Measurements from ENCODE around the gene DGKG.

DGKG gene

DNA sequence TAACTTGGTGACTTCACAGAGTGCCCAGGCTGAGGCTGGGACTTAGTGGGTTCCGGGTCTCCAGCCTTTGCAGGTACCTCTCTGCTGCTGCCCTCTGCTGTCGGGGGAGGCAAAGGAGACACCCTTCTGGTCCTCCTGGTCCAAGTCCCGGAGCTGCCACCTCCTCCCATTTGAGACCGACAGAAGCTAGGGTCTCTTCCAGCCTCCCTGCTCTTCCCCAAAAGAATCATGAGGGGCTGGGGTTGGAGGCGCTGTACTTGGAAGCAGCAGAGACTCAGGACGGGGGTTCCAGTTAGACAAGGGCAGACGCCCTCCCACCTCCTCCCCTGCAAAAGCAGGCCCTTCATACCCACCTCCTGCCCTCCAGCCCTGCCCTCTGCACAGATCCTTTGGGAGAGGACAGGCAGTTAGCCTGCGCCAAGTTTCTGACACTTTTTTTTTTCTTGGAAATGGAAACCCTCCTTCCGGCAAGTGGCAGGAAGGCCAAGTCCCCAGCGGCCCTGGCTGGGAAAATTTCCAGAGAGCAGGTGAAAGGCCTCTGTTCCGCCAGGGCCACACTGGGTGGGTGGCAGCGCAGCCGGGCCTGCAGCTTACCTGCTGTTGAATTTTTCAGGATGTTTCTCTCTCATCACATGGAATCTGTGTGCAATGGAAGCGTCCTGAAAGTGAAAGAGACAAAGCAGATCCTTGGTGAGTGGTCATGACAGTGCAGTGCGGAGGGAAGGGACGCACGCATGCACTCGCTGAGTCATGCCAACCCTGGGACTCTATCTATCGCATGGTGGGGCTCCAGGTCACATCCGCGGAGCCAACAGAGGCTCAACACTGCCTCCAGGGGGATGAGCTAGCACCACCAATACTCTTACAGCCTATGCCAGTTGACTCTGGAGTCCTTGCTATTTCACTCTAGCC, 119.9 kb downstream of the DGKG start:
- DNase-seq (ENCODE audit: low read depth in 3 of 3): peak in 1 of 3 experiments; percentile 8

DNA sequence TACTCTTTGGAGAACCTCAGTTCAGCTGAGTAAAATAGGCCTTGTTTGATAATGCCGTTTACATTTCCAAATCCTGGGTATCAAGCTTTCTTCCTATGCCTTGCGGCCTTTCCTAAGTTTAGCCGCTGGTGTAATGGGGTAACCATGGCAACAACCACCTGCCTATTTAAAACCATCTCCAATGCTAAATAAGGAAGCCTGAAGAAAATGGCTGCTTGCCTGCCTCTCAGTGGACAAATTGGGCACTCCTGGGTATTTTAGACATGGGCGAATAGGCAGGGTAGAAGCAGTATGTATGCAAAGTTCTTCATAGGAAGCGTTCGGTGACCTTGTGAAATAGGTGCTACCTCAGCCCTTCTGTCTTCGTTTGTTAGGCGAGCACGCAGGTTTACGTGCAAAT, 122.7 kb downstream of the DGKG start:
- no peak for DNase-seq (ENCODE audit: low read depth in 3 of 3)

DNA sequence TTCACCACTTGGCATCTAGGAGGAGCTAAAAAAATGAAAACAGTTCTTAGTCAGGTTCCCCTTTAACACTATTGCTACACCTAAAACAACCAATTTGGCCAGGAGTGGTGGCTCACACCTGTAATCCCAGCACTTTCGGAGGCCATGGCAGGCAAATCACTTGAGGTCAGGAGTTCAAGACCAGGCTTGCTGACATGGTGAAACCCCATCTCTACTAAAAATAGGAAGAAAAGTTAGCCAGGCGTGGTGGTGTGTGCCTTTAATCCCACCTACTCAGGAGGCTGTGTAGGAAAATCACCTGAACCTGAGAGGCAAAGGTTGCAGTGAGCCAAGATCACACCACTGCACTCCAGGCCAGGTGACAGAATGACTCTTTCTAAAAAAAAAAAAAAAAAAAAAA, 124.1 kb downstream of the DGKG start:
- DNase-seq (ENCODE audit: low read depth in 3 of 3): no peak

DNA sequence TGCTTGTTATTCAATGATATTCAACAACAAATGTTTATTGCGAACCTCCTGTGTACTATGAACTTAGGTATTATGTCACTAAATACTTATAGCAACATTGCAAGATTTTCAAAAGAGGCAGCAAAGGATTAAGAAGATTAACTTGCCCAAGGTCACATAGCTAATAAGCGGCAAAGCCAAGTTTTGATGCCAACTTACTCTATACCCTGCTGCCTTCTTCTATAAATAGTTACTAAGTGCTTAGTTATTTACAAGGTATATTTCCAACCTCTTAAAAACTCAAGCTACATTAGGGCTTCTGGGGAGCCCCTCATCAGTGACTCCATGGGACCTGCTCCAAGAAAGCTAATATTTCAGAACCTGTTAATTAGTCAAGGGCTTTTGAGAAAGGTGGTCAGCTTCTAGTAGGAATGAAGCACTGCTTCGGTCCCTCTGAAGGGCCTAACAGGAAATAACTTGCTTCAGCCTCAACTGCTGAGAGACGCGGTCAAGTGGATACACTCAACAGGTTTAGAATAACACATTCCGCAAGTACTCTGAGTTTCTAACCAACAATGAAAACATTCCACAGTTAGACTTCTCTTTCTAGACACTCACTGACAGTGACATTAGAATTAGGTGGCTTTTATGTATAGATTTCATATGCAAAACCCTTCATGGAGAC, 125.5 kb downstream of the DGKG start:
- DNase-seq (ENCODE audit: low read depth in 3 of 3): no peak

DNA sequence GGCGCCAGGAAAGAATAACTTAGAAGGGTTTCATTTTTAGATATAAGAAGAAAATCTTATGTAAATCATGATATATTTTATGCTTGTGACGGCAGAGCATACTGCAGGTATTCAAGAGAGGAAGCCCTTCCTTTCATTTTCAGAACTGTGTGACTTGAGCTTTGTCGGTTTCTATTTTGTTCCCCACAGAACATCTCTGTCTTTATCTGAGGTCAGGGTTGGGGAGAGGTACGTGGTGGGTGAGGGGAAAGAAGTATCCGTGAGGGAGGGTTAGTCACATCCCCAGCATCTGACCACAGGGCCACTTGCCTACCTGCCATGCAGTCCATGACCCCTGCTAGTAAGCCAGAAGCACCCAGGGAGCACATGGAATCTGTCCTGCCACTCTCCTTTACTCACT, 126.5 kb downstream of the DGKG start:
- DNase-seq (ENCODE audit: low read depth in 3 of 3): no peak

DNA sequence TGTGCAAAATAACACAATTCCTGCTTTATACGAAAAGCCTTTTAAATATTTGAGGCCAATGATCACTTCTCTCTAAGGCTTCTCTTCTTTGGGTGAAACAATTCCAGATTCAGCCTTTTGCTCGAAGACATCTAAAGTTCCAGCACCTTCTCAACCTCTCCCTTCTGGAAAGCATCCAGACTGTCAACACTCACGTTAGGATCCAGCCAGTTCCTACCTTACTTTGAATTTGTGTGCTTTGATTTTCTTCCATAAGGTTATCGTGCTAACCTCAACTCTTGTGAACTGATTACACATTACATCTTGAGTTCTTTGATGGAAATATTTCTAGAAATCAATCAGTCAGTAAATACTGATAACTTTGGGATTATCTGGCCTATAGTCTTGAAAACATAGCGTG, 127.9 kb downstream of the DGKG start:
- no peak for DNase-seq (ENCODE audit: low read depth in 3 of 3)

DNA sequence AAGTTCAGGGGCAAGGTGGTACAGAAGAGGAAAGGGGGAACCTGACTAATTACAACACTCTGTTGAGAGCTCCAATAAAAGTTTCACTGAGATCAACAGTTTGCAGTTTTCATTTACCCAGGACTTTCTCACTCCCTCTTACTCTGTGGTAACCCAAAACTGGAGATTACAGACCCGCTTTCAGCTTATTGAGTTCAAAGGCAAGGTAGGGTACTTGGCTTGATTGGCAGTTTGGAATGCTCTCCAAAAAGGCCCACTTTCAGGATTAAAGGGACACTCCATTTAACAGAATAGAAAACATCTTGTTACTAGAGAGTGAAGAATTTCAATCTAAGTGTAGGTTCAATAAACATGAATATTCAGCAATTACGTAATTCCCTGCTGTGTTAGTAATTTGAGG, 135.6 kb downstream of the DGKG start:
- no peak for DNase-seq (ENCODE audit: low read depth in 3 of 3)

DNA sequence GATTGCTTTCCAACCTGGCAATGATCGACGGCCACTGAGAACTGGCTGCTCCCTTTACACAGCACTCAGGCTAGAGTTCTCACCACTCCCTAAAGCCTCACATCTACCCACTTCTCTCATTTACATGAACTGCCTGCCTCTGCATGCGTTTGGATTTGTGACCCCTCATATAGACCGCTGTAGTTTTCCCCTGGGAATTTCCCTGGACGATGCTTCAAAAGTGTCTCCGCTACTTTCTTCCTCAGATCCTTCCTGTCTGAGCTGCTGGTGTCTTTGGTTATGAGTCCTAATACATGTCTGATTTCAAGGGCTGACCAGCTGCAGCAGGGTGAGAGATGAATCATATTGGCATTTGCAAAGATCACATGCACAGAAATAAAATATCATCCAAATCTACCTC, 136.4 kb downstream of the DGKG start:
- DNase-seq (ENCODE audit: low read depth in 3 of 3): no peak

DNA sequence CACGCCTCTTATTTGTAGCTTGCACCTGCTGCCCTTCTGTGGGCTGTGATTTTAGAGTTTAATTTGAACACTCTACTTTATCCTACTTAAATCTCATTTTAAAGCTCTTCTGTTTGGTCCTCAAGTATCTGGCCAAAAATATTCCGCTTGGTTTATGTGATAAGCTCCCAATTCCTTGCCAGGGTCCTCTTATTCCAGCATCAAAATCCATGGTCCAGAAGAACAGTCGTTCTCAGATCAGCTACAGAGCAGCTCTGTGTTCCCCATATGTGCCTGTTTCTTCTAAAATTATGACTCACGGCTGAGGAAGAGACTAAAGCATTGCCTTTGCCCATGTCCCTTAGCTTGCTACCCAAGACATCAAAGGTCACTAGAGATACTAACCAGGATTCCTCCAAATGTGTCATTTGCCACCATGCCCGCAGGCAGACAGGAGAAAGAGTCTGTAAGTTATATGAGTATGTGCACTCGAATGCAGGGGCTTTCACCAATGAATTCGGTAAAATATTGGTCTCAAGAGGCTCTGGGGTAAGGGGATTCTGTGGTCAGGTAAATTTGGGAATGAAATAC, 137.9 kb downstream of the DGKG start:
- no peak for DNase-seq (ENCODE audit: low read depth in 3 of 3)

DNA sequence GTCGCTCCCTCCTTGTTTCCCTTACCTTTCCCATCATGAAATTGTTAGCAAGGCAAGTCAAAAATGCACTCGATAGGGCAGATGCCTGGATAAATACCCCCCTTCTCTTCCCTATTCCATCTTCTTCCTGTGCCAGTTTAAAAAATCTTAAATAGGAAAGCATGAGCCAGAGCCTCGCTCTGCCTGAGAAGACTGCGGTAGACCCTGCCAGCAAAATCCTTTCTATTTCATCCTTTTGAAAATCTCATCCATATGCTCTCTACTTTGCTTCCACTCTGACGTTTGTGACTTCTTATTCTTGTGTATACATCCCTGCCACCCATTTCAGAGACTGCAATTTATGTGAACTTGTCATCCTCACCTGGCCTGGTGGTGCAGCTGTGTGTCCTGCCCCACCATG, 138.6 kb downstream of the DGKG start:
- DNase-seq (ENCODE audit: low read depth in 3 of 3): no peak

DNA sequence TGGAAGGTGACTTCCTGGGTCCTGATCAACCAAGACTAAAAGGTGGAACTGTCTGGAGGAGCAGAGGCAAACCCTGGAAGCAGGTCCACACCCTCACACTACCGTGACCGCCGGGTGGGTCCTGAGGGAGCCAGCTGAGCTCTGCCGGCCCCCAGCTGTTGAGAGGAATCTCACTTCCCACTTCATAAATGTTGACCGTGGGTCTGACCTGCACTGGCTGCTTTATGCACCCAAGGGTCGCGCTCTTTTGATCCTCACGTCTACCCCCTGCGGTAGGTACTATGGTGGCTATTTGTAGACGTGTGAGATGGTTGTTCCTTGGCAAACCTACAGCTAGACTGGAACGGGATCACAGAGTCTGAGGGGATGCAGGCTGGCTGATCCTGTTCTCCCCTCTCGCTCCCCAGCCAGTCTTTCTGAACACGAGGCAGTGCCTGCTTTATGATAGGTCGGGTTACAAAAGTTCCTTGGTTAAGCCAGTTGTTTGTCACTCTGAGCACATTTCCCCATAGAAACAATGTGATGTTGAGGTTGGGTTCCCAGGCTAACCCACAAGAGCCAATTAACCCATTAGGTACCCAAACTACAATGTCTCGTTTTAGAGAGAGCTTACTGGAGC, 140.2 kb downstream of the DGKG start:
- DNase-seq (ENCODE audit: low read depth in 3 of 3): no peak

DNA sequence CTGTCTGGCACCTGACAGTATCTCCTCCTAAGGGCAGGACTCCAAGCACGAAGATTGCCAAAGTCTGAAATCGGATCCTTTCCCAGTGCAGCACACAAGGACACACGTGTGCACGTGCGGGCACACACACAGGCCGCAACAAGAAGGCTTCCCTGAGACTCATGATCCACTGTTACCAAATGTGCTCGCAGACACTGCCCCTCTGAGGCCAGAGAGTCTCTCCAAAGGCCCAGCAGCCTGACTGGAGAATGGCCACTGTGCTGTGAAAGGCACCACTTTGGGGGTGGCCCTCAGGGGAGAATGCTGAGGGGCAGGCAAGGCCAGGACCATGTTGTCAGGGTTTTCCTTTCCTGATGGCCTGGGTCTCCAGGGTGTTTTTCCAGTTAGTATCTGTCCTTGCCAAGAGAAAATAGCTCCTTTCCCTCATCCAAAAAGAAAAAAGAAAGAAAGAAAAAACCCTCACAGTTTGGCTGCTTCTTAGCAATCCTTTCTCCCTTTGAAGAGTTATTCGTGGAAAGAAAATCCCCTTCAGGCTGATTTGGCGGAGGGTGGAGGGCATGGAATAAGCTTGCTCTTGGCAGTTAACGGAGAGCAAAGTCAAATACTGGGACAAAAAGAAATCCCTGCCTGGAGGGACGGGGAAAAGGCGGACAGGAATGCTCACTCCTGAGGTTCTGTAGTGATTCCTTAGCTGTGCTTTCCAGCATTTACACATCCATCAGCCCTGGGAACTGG, 141.0 kb downstream of the DGKG start:
- DNase-seq (ENCODE audit: low read depth in 3 of 3): no peak

DNA sequence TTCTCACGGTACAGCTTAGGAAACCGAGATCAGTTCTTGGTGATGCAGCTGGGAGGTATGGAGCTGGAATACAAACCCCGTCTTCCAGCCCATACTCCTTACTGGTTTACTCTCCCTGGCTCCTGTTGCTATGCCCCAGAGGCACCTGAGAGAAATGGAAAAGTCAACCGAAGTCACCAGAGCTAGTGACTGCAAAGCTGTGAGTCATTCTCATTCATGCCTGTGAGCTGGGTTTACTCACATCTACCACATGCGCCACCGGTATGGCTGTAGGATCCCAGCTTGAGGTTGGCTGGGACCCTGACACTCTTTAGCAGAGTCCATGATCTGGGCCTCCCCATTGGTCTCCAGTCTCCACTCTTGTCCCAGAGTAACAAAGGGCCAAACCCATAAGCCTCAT, 141.7 kb downstream of the DGKG start:
- DNase-seq (ENCODE audit: low read depth in 3 of 3): no peak

DNA sequence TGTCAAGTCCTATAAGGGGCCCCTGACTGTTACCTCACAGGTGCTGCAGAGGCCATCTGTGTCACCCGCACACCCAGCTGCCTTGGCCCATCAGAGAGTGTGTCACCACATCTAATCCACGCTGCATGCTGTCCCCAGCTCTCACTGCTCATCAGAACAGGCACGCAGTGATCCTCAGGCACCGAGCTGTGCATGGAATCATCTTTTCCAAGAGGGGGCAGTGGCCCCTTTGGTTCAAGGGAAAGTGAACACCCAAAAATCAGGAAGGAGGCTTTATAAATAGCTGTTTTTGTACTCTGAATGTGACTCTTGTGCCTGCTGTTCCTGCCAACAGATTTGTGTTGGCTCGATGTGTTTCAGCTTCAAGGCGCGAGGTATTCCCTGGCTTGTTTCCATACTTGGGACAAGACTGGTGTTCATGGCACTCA, 142.8 kb downstream of the DGKG start:
- no peak for DNase-seq (ENCODE audit: low read depth in 3 of 3)

DNA sequence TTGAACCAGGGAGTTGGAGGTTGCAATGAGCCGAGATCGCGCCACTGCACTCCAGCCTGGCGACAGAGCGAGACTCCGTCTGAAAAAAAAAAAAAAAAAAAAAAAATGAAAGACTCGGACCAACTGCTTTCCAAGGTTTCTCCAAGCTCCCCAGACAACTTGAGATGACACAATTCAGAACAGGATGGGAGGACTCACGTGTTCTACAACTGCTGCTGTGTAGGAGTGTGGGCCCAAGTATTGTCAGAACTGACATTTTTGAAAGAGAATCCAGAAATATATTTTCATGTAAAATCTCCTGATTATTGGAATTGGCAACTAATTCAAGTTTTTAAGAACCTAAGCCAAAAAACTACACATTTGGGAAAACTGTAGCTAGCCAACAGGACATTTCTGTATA, 143.6 kb downstream of the DGKG start:
- no peak for DNase-seq (ENCODE audit: low read depth in 3 of 3)

DNA sequence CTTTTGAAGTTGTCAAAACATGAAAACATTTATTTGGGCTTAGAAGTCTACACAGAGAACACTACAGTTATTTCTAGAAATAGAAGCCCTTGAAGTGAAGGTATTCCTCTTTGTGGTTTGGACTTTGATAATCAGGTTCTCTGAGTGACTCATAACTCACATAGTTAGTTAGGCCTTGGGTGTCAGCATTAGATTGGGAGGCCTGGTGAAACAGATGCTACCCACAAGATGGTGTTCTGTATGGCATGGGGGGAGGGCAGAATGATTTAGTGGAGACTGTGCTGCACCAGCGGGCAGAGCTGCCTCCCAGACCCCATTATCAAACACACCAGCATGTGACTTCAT, 144.2 kb downstream of the DGKG start:
- no peak for DNase-seq (ENCODE audit: low read depth in 3 of 3)

DNA sequence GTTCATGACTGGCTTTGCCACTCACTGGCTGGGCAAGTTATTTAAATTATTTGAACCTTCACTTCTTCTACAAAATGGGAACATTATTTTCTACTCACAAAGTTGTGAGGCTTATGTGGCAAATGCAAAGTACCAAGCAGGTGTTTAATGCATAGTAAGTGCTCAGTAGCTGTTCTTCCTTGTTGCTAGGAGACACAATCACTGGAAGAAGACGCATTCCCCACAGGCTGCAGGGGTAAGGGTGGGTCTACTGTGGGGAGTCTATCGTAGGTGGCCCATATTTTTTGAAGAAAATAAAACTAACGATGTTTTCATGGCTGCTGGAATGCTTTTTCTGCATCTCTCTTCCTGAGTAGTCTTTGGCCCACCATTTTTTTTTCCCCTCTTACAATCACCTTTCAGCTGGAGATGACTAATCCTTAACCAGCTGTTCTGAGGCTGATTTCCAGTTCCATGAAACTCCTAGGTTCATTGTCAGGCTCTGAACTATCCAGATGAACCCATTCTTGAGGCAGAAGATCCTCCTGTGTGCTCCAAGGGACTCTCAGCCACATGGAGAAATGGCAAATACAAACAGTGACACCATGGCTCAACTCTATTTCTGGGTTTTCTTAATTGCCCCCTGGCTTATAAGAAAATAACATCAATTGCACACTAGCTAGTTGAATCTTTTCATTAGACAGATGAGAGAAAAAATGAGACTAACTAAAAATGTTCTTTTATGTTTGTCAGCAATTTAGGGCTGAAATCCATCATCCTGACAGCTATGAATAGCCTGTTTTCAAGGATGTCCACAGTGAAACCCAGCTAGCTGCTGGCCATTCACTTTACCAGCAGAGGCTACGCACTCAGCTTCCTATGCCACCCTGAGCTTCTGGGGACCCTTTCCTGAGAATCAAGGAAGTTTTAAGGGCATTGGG, 144.9 kb downstream of the DGKG start:
- no peak for DNase-seq (ENCODE audit: low read depth in 3 of 3)

DNA sequence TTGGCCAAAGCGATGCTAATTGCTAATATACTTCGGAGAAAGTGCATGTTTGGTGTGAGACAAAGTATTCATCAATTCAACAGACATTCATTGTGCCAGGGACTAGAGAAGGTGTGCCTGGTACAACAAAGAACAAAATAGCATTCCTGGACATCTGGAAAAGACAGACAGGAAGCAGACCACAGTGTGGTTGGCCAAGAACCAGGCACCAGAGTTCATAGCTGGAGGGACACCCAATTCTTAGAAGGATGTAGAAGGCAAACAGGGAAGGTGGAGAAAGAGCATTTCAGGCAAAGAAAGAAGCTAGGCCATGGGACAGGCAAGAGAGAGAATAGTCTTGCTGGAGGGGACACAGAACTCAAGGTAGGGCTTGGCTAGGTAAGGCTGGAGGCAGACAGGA, 147.4 kb downstream of the DGKG start:
- no peak for DNase-seq (ENCODE audit: low read depth in 3 of 3)

DNA sequence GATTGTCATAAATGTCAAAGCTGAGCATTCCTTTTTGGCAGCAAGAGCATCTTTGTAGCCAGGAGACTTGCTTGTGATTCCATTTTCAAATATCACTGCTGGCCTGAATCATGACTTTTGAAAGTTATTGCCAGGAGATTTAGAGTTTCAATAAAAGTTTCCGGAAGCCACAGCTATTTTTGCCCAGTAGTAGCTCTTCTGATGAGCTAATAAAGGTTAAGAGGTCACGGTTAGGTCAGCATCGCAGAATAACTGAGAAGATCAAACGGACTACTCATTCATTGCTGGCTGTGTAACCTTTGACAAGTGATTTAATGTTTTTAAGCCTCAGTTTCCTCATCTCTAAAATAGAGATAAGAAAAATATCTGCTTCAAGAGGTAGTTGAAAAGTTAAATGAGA, 148.1 kb downstream of the DGKG start:
- no peak for DNase-seq (ENCODE audit: low read depth in 3 of 3)

DNA sequence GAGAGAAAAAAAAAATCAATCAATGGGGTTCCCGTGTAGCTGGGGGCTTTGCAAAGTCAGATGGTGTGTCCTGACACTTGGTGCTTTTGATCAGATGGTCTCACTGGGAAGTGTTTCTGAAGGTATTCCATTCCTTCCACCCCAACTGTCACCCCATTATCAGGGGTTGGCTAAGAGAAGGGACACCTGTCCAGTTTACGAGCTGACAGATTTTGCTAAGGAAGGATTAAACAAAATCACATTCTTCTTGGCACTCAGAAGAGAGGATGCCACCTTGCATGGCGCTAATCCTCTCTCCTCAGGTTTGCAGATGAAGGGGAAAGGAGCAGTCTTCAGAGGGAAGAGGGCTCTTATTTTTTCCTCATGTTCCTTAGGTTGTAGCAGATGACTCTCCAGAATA, 149.4 kb downstream of the DGKG start:
- DNase-seq (ENCODE audit: low read depth in 3 of 3): no peak

Data from stimulated activated CD4-positive, alpha-beta T cell treated with anti-CD3 and anti-CD28 coated beads, TNF-alpha, amount 100 ng/mL, for 4 hours (primary cell).